ENCODE results near the gene COMMD10. TPM values are rescaled to one million over a fixed set of nuclear protein-coding genes. Genes with fewer than 3 reads are reported as not detected.

Gene COMMD10
- total and polyA plus RNA-seq, 2 of the 8 experiments (the other 6 are each of a cell fraction or from before 2014, with no cell fraction given): 16.5 to 43.4 TPM

GRCh38 chr5:116280149-116280803, 195.5 kb downstream of the COMMD10 start:
- Histone ChIP-seq H4K20me1 (replicated peaks in 1 of 2; ENCODE audit: control insufficient read depth in 1 of 2, insufficient read depth in 2 of 2, low read length in 2 of 2) (no peaks in the 10 kb centered on the region), H3K4ac (replicated peaks; ENCODE audit: insufficient read length, low read depth, low read length) (no peak overlapping the region), H3K4me1 (replicated peaks in 1 of 4; ENCODE audit: control insufficient read depth in 3 of 4, insufficient read depth in 4 of 4, low read length in 3 of 4) (no peaks in the 10 kb centered on the region), H3K23me2 (ENCODE audit: low read depth, low read length) (no peaks in the 10 kb centered on the region), H3K27me3 (replicated peaks in 1 of 4; ENCODE audit: control insufficient read depth in 3 of 4, extremely low read depth in 1 of 4, insufficient read depth in 3 of 4, low read length in 3 of 4) (no peaks in the 10 kb centered on the region), H3K18ac (ENCODE audit: extremely low read depth, low read length) (no peak overlapping the region), H2BK15ac (ENCODE audit: low read length) (no peak overlapping the region), H3K9ac (replicated peaks in 1 of 4; ENCODE audit: extremely low read depth in 1 of 4, low read depth in 3 of 4, low read length in 3 of 4) (no peak overlapping the region), H3K14ac (ENCODE audit: insufficient read length) (no peak overlapping the region), H2BK12ac (ENCODE audit: low read depth, low read length) (no peak overlapping the region), H3K36me3 (ENCODE audit: control insufficient read depth in 2 of 4, insufficient read depth in 4 of 4, low read length in 3 of 4) (no peaks in the 10 kb centered on the region; a peak in 1 of 8 replicates), H3K79me1 (ENCODE audit: low read depth, low read length) (no peaks in the 10 kb centered on the region), H4K91ac (replicated peaks; ENCODE audit: insufficient read length, low read length) (no peak overlapping the region), H3K9me3 (ENCODE audit: insufficient read depth in 2 of 2, low read depth in 1 of 2, low read length in 1 of 2) (peaks cover 0 to 6% of the 10 kb centered on the region in 2 experiments; a peak in 1 of 4 replicates), H3K23ac (ENCODE audit: insufficient read length) (peak overlapping the region; percentile 65), H2BK20ac (ENCODE audit: low read length) (no peak overlapping the region), H3K4me2 (ENCODE audit: insufficient read depth in 1 of 2, low read depth in 2 of 2, low read length in 2 of 2) (no peak overlapping the region), H2BK120ac (replicated peaks; ENCODE audit: low read depth, low read length) (no peak overlapping the region), H3K4me3 (ENCODE audit: extremely low read depth in 1 of 4, insufficient read depth in 2 of 4, low read depth in 3 of 4, low read length in 4 of 4) (no peak overlapping the region), H4K5ac (ENCODE audit: insufficient read length, low read depth, low read length) (no peak overlapping the region), H2AFZ (ENCODE audit: low read length) (no peak overlapping the region), H2BK5ac (ENCODE audit: low read depth, low read length) (no peak overlapping the region), H2AK5ac (ENCODE audit: low read depth, low read length) (no peak overlapping the region), H3K79me2 (ENCODE audit: control insufficient read depth in 1 of 2, insufficient read depth in 2 of 2, low read length in 2 of 2) (no peaks in the 10 kb centered on the region), H3K56ac (replicated peaks; ENCODE audit: insufficient read length, low read depth, low read length) (no peak overlapping the region), H3K27ac (ENCODE audit: low read depth, low read length) (no peak overlapping the region), H4K8ac (ENCODE audit: extremely low read depth, insufficient read depth, low read length) (no peak overlapping the region)
- no peak for TF ChIP-seq MAFK (IDR thresholded peaks at IDR 0.05; ENCODE audit: low read depth, low read length)
- TF ChIP-seq SP1 (IDR thresholded peaks at IDR 0.05; ENCODE audit: low read depth, low read length): no peak
- TF ChIP-seq NRF1 (IDR thresholded peaks at IDR 0.05; ENCODE audit: low read depth, low read length): no peak
- 71% methylated on average over 5 of the region's 5 CpGs; no CpG with 5 or more reads in 1 of the 2 experiments for WGBS, 2 experiments (ENCODE audit: extremely low coverage in 1 of 2, insufficient coverage in 1 of 2, insufficient read length in 1 of 2, insufficient replicate concordance in 2 of 2, low coverage in 1 of 2, low lambda C conversion rate in 2 of 2, missing lambda C conversion rate in 1 of 2)
- POLR2A ChIA-PET (ENCODE audit: partially characterized antibody): no interaction called here
- no peak for FAIRE-seq
- CTCF ChIA-PET (ENCODE audit: partially characterized antibody): interaction anchor here (5.4 kb wide), 1 partner anchor 9 kb away, joined by 31 read pairs; no protein-coding TSS in a partner anchor
- DNase-seq (ENCODE audit: low read depth in 1 of 2, low spot score in 2 of 2): no peak

All from H1 (cell line).